Lower lobe of right lung (tissue), 2 donors: ENCODE measurements around the gene VCPKMT. TPM values are rescaled to one million over a fixed set of nuclear protein-coding genes. Genes with fewer than 3 reads are reported as not detected.

Experiments
- ATAC-seq, 2 donors: fragments of 200-7000 bp; cut with Tn5 transposase; one replicate each; pipeline ENCODE4 v1.9.1; 2020 to 2022; ENCODE audit warnings: mild to moderate bottlenecking in 2 of 2, moderate library complexity in 2 of 2
- DNase-seq: peaks from one replicate; pipeline ENCODE4 v3.0.0-alpha.2; 2020
- H3K27ac ChIP-seq: fragments of 200-600 bp; one replicate; pipeline ENCODE4 v1.8.0; 2022
- H3K27me3 ChIP-seq: fragments of 200-600 bp; one replicate; pipeline ENCODE4 v1.8.0; 2022; ENCODE audit warnings: low read depth
- H3K36me3 ChIP-seq: fragments of 200-600 bp; one replicate; pipeline ENCODE4 v1.8.0; 2022; ENCODE audit warnings: mild to moderate bottlenecking
- H3K4me1 ChIP-seq: fragments of 200-600 bp; one replicate; pipeline ENCODE4 v1.8.0; 2022
- H3K4me3 ChIP-seq: fragments of 200-600 bp; one replicate; pipeline ENCODE4 v1.8.0; 2022; ENCODE audit warnings: mild to moderate bottlenecking
- H3K9me3 ChIP-seq: fragments of 200-600 bp; one replicate; pipeline ENCODE4 v1.8.0; 2022
- CTCF ChIP-seq: fragments of 200-600 bp; IDR thresholded peaks from one replicate; pipeline ENCODE4 v1.8.0; 2022; ENCODE audit warnings: antibody characterized with exemption, mild to moderate bottlenecking
- intact Hi-C: fragments of 100-400 bp; cut with DNase I; formaldehyde crosslinking; loops from one replicate; pipeline ENCODE4 v1.11.0; 2022
- total RNA-seq: library from RNA; stranded (reverse); fragmentation: NEBNext Ultra II Directional; extraction: Animal tissue kit (Norgen Biotek cat#: 25700); gene quantifications from one replicate; pipeline ENCODE4 v1.2.1, GENCODE V29; 2021
- donor health status: DM: no; HTN: yes; CAD: no; lungs with severe emphysema.

Gene VCPKMT
- total RNA-seq, 1 donor from 2014 or later = 8.0 TPM

DNA sequence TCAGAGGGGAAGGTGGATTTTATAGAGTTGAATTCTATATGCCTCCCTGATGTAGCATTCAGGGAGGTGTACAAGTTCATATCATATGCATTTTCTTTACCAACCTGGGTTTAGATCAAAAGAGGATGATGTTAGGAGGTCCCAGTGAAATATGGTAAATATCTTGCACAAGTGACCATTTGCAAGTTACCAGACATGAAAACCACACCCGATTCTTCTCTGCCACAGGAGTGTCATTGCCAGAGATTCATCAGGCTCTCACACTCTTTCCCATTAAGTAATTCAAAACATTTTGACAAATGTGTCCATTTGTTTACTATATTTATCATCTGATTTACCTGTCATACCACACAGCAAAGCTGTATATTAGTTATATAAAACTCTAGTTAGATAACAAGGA lies 44.0 kb downstream of the VCPKMT start:
- DNase-seq (no peak), ATAC-seq (no peak)
- H3K4me1 ChIP-seq = no peaks in the 10 kb centered on the region
- H3K27me3 ChIP-seq = no peaks in the 10 kb centered on the region
- no peak for TF ChIP-seq CTCF
- H3K4me3 ChIP-seq = no peak overlapping the region
- intact Hi-C loops = no loop called here
- no peaks in the 10 kb centered on the region for H3K9me3 ChIP-seq
- no peaks in the 10 kb centered on the region for H3K36me3 ChIP-seq
- no peak overlapping the region for H3K27ac ChIP-seq

DNA sequence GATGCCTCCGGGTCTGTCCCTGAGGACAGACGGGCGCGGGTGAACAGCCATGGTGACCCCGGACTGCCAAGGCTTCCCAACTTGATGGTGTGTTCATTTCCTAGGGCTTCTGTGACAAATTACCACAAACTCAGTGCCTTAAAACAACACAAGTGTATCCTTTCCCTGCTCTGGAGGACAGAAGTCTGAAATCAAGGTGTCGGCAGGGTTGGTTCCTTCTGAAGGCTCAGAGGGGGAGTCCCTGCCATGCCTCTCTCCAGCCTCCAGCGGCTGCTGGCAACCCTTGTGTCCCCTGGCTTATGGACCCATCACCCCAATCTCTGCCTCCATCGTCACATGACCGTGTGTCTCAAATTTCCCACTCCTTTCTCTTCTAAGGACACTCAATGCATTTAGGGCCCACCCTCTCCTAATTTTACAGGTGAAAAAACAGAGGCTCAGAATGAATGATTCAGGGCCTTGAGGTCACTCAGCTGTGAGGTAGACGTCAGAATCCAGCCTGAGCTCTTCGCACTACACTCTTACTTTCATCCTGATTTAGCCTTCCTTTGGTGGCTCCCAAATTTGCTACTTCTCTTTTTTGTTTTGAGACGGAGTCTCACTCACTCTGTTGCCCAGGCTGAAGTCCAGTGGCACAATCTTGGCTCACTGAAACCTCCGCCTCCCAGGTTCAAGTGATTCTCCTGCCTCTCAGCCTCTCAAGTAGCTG lies 45.4 kb downstream of the VCPKMT start:
- DNase-seq (no peak), ATAC-seq (no peak)
- Histone ChIP-seq H3K27ac (no peak overlapping the region), H3K4me1 (no peaks in the 10 kb centered on the region), H3K36me3 (no peaks in the 10 kb centered on the region), H3K9me3 (no peaks in the 10 kb centered on the region), H3K27me3 (no peaks in the 10 kb centered on the region), H3K4me3 (no peak overlapping the region)
- intact Hi-C loops = no loop called here
- TF ChIP-seq CTCF = no peak

GRCh38 chr14:50070230-50070629 lies 46.1 kb downstream of the VCPKMT start:
- no peaks in the 10 kb centered on the region for H3K27me3 ChIP-seq
- H3K36me3 ChIP-seq = no peaks in the 10 kb centered on the region
- H3K27ac ChIP-seq = no peak overlapping the region
- TF ChIP-seq CTCF = no peak
- no peaks in the 10 kb centered on the region for H3K4me1 ChIP-seq
- DNase-seq (no peak), ATAC-seq (no peak)
- no peak overlapping the region for H3K4me3 ChIP-seq
- no peaks in the 10 kb centered on the region for H3K9me3 ChIP-seq
- intact Hi-C loops = no loop called here

GRCh38 chr14:50069325-50069724 lies 47.0 kb downstream of the VCPKMT start:
- no peaks in the 10 kb centered on the region for H3K36me3 ChIP-seq
- no peak overlapping the region for H3K4me3 ChIP-seq
- H3K27ac ChIP-seq = no peak overlapping the region
- intact Hi-C loops = no loop called here
- H3K9me3 ChIP-seq = no peaks in the 10 kb centered on the region
- H3K27me3 ChIP-seq = no peaks in the 10 kb centered on the region
- ATAC-seq (no peak), DNase-seq (no peak)
- TF ChIP-seq CTCF = no peak
- peaks cover 5% of the 10 kb centered on the region for H3K4me1 ChIP-seq

GRCh38 chr14:50068496-50068895 lies 47.9 kb downstream of the VCPKMT start:
- H3K4me1 ChIP-seq = peaks cover 11% of the 10 kb centered on the region
- no peak overlapping the region for H3K27ac ChIP-seq
- DNase-seq (no peak), ATAC-seq (no peak)
- no peaks in the 10 kb centered on the region for H3K27me3 ChIP-seq
- TF ChIP-seq CTCF = no peak
- no peak overlapping the region for H3K4me3 ChIP-seq
- H3K36me3 ChIP-seq = no peaks in the 10 kb centered on the region
- no peaks in the 10 kb centered on the region for H3K9me3 ChIP-seq
- intact Hi-C loops = no loop called here
